ENCODE results near the gene RBL2. TPM values are rescaled to one million over a fixed set of nuclear protein-coding genes. Genes with fewer than 3 reads are reported as not detected.
A peak's percentile ranks its signal among the peaks of the same experiment; 100 is the strongest.

RBL2 gene
- total and polyA plus RNA-seq, 2 of the 8 experiments (the other 6 are each of a cell fraction or from before 2014, with no cell fraction given), result 13.9 to 22.1 TPM

DNA sequence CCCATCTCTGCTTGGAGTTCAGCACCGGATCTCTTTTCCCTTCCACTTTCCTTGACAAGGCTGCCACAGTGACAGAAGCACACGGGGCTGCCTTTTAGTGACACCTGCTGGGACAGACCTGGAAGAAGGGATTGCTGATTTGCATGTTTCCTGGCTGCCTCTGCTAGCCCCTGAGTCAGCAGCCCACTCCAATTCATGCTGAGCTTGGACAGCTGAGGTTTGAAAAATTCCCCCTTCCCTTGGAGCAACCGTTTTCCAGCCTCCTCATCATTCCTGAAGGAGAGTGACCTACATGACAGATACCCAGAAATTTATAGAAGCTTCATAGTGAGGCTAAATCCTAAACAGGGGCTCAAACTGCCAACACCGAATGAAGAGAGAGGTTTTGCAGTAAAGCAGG lies 18.8 kb upstream of the RBL2 start:
- no peak overlapping the region for H3K56ac ChIP-seq (replicated peaks; ENCODE audit: insufficient read length, low read depth, low read length)
- DNase-seq (ENCODE audit: low read depth in 1 of 2, low spot score in 2 of 2) (no peak), FAIRE-seq (peak; percentile 50)
- H3K23ac ChIP-seq (ENCODE audit: insufficient read length), result no peak overlapping the region
- no peak overlapping the region for H3K18ac ChIP-seq (ENCODE audit: extremely low read depth, low read length)
- H4K91ac ChIP-seq (replicated peaks; ENCODE audit: insufficient read length, low read length), result no peak overlapping the region
- H2BK5ac ChIP-seq (ENCODE audit: low read depth, low read length), result no peak overlapping the region
- H2BK120ac ChIP-seq (replicated peaks; ENCODE audit: low read depth, low read length), result no peak overlapping the region
- H3K14ac ChIP-seq (ENCODE audit: insufficient read length), result no peak overlapping the region
- peaks cover 2% of the 10 kb centered on the region; the same call in 1 of the 2 replicates for H3K23me2 ChIP-seq (ENCODE audit: low read depth, low read length)
- 44% methylated on average over 4 of the region's 4 CpGs; no CpG with 5 or more reads in 1 of the 2 experiments for WGBS, 2 experiments (ENCODE audit: extremely low coverage in 1 of 2, insufficient coverage in 1 of 2, insufficient read length in 1 of 2, insufficient replicate concordance in 2 of 2, low coverage in 1 of 2, low lambda C conversion rate in 2 of 2, missing lambda C conversion rate in 1 of 2)
- H2BK15ac ChIP-seq (ENCODE audit: low read length), result no peak overlapping the region
- ChIA-PET CTCF (ENCODE audit: partially characterized antibody) (interaction anchor here (0.9 to 1.4 kb wide), 4 partner anchors 14 to 147 kb away, joined by 3 to 4 read pairs (median 4); no protein-coding TSS in a partner anchor), POLR2A (ENCODE audit: partially characterized antibody) (interaction anchor here (0.8 kb wide), 1 partner anchor 39 kb away, joined by 3 read pairs; no protein-coding TSS in a partner anchor)
- H3K79me2 ChIP-seq (ENCODE audit: control insufficient read depth in 1 of 2, insufficient read depth in 2 of 2, low read length in 2 of 2), result no peaks in the 10 kb centered on the region
- no peak overlapping the region for H3K27ac ChIP-seq (ENCODE audit: low read depth, low read length)
- H4K20me1 ChIP-seq (replicated peaks in 1 of 2; ENCODE audit: control insufficient read depth in 1 of 2, insufficient read depth in 2 of 2, low read length in 2 of 2), result no peaks in the 10 kb centered on the region
- H2BK12ac ChIP-seq (ENCODE audit: low read depth, low read length), result no peak overlapping the region
- H3K9ac ChIP-seq (replicated peaks in 1 of 4; ENCODE audit: extremely low read depth in 1 of 4, low read depth in 3 of 4, low read length in 3 of 4), result no peak overlapping the region
- H2AK5ac ChIP-seq (ENCODE audit: low read depth, low read length), result no peak overlapping the region
- H3K79me1 ChIP-seq (ENCODE audit: low read depth, low read length), result no peaks in the 10 kb centered on the region
- peaks cover 4 to 9% of the 10 kb centered on the region in 2 experiments; a peak in 3 of 4 replicates for H3K9me3 ChIP-seq (ENCODE audit: insufficient read depth in 2 of 2, low read depth in 1 of 2, low read length in 1 of 2)
- H4K8ac ChIP-seq (ENCODE audit: extremely low read depth, insufficient read depth, low read length), result no peak overlapping the region
- no peaks in the 10 kb centered on the region for H3K27me3 ChIP-seq (replicated peaks in 1 of 4; ENCODE audit: control insufficient read depth in 3 of 4, extremely low read depth in 1 of 4, insufficient read depth in 3 of 4, low read length in 3 of 4)
- no peak overlapping the region for H3K4me3 ChIP-seq (ENCODE audit: extremely low read depth in 1 of 4, insufficient read depth in 2 of 4, low read depth in 3 of 4, low read length in 4 of 4)
- no peak overlapping the region for H3K4ac ChIP-seq (replicated peaks; ENCODE audit: insufficient read length, low read depth, low read length)
- no peaks in the 10 kb centered on the region for H3K36me3 ChIP-seq (ENCODE audit: control insufficient read depth in 2 of 4, insufficient read depth in 4 of 4, low read length in 3 of 4)
- no peak overlapping the region for H2BK20ac ChIP-seq (ENCODE audit: low read length)
- peaks cover 0 to 6% (median 1%) of the 10 kb centered on the region in 4 experiments; a peak in 2 of 7 replicates for H3K4me1 ChIP-seq (replicated peaks in 1 of 4; ENCODE audit: control insufficient read depth in 3 of 4, insufficient read depth in 4 of 4, low read length in 3 of 4)
- no peak overlapping the region for H2AFZ ChIP-seq (ENCODE audit: low read length)
- H4K5ac ChIP-seq (ENCODE audit: insufficient read length, low read depth, low read length), result no peak overlapping the region
- H3K4me2 ChIP-seq (ENCODE audit: insufficient read depth in 1 of 2, low read depth in 2 of 2, low read length in 2 of 2), result no peak overlapping the region
- TF ChIP-seq MAFK (IDR thresholded peaks at IDR 0.05; ENCODE audit: low read depth, low read length) (peak; percentile 57; the same call in 1 of the 2 replicates), SIN3A (conservative IDR thresholded peaks at IDR 0.05 in 1 of 2, IDR thresholded peaks at IDR 0.05 in 1 of 2; ENCODE audit: low read depth in 1 of 2, low read length in 2 of 2) (peak in 1 of 2 experiments; percentile 66; a peak in 1 of 4 replicates), POLR2AphosphoS5 (IDR thresholded peaks at IDR 0.05; ENCODE audit: low read depth, low read length) (no peak), FOSL1 (IDR thresholded peaks at IDR 0.05; ENCODE audit: insufficient read depth, low read depth, low read length) (no peak), RNF2 (IDR thresholded peaks at IDR 0.05; ENCODE audit: borderline replicate concordance, low read depth, low read length, missing control alignments, poor library complexity, severe bottlenecking) (no peak), KDM5A (IDR thresholded peaks at IDR 0.05; ENCODE audit: low read length) (no peak), POU5F1 (IDR thresholded peaks at IDR 0.05; ENCODE audit: low read depth, low read length) (no peak), SRF (IDR thresholded peaks at IDR 0.05; ENCODE audit: low read depth, low read length) (no peak), HDAC2 (IDR thresholded peaks at IDR 0.05; ENCODE audit: borderline replicate concordance in 1 of 2, low read depth in 2 of 2, low read length in 2 of 2) (0 out of 4 replicates have a peak, but pooled peaks of 1 of the 2 experiments have one; percentile 13), BACH1 (IDR thresholded peaks at IDR 0.05; ENCODE audit: low read length) (peak; percentile 76)
